HCT116 (cell line): ENCODE results near the gene WWP2. TPM values are rescaled to one million over a fixed set of nuclear protein-coding genes. Genes with fewer than 3 reads are reported as not detected.

Experiments used
- ATAC-seq: fragments of 200-7000 bp; cut with Tn5 transposase; 2 replicates; pipeline ENCODE4 v1.9.1; 2020; ENCODE audit warnings: mild to moderate bottlenecking, moderate library complexity
- BruUV-seq: library from RNA; stranded (reverse); fragments of 400-500 nt; replicated peaks from 2 replicates; lab custom pipeline; 2021; lab: Mats Ljungman, UMichigan
- CTCF ChIA-PET: fragments of 300-600 bp; sonication (Branson Sonifier 250); formaldehyde crosslinking; loops from one replicate; lab custom pipeline; 2021; ENCODE audit warnings: antibody characterized with exemption; lab: Charles Lee
- POLR2A ChIA-PET: fragments of 300-600, 350-600 bp; sonication (Branson Sonifier 250); formaldehyde crosslinking; loops from one replicate; lab custom pipeline; 2021; ENCODE audit warnings: antibody characterized with exemption; lab: Charles Lee
- RAD21 ChIA-PET, 2 experiments: fragments of 300-600 bp; sonication (Branson Sonifier 250); formaldehyde crosslinking; loops; one replicate each; lab custom pipeline; 2023; ENCODE audit warnings: low total read pairs in 2 of 2; ENCODE audit not compliant: uncharacterized antibody in 2 of 2, unreplicated experiment in 2 of 2, low non-redundant PET in 1 of 2; lab: Charles Lee
- DNase-seq: peaks from one replicate; pipeline ENCODE4 v3.0.0-alpha.2; 2010; ENCODE audit warnings: low read depth, low spot score
- H2AFZ ChIP-seq: fragments of 200-600 bp; shearing (Covaris generic), sonication (generic); 2 replicates; pipeline ENCODE4 v1.6.1; 2017; ENCODE audit warnings: low read depth, mixed run types, mixed read lengths, antibody characterized with exemption, low read length; ENCODE audit not compliant: poor library complexity, severe bottlenecking
- H3K27ac ChIP-seq: 2 replicates; pipeline ENCODE4 v1.5.1; 2012; ENCODE audit warnings: low read depth, low read length
- H3K27me3 ChIP-seq: fragments of 200-600 bp; sonication (generic); 2 replicates; pipeline ENCODE4 v1.6.1; 2016; ENCODE audit warnings: mixed run types, low read length, mixed read lengths; ENCODE audit not compliant: insufficient read depth
- H3K36me3 ChIP-seq, 2 experiments: fragments of 200-500 bp in 1 of 2; fragments of 200-600 bp in 1 of 2; sonication (Bioruptor generic) in 1 of 2; sonication (generic) in 1 of 2; 2 replicates each; pipeline versions ENCODE4 v1.5.1 to v1.6.1; 2014 to 2016; ENCODE audit warnings: low read length in 2 of 2, inconsistent platforms in 1 of 2, mixed read lengths in 1 of 2, mixed run types in 1 of 2; ENCODE audit not compliant: insufficient read depth in 2 of 2, control insufficient read depth in 1 of 2
- H3K4me1 ChIP-seq, 2 experiments: fragments of 200-600 bp in 1 of 2; sonication (generic) in 1 of 2; 2 replicates each; pipeline versions ENCODE4 v1.5.1 to v1.6.1; 2012 to 2017; ENCODE audit warnings: low read length in 2 of 2, inconsistent platforms in 1 of 2, mild to moderate bottlenecking in 1 of 2, mixed read lengths in 1 of 2, mixed run types in 1 of 2, moderate library complexity in 1 of 2; ENCODE audit not compliant: insufficient read depth in 2 of 2, control insufficient read depth in 1 of 2
- H3K4me2 ChIP-seq: fragments of 200-600 bp; sonication (generic); 2 replicates; pipeline ENCODE4 v1.6.1; 2017; ENCODE audit warnings: mixed run types, low read length, mixed read lengths
- H3K4me3 ChIP-seq, 2 experiments: fragments of 200-600 bp in 1 of 2; sonication (generic) in 1 of 2; replicated peaks in 1 of 2; 2 replicates each; pipeline ENCODE4 v1.5.1; 2011 to 2016; ENCODE audit warnings: low read length in 2 of 2, control low read depth in 1 of 2, low read depth in 1 of 2, mild to moderate bottlenecking in 1 of 2, mixed read lengths in 1 of 2, mixed run types in 1 of 2
- H3K79me2 ChIP-seq: fragments of 200-600 bp; sonication (generic); 2 replicates; pipeline ENCODE4 v1.6.1; 2017; ENCODE audit warnings: mild to moderate bottlenecking, mixed run types, low read length, moderate library complexity, mixed read lengths; ENCODE audit not compliant: insufficient read depth
- H3K9ac ChIP-seq: fragments of 200-600 bp; sonication (generic); 2 replicates; pipeline ENCODE4 v1.6.1; 2016; ENCODE audit warnings: low read length, mixed read lengths
- H3K9me2 ChIP-seq: fragments of 200-600 bp; sonication (generic), shearing (Covaris generic); 2 replicates; pipeline ENCODE4 v1.6.1; 2017; ENCODE audit warnings: mixed run types, mild to moderate bottlenecking, moderate library complexity; ENCODE audit not compliant: insufficient read depth
- H3K9me3 ChIP-seq, 2 experiments: fragments of 200-500 bp in 1 of 2; fragments of 200-600 bp in 1 of 2; sonication (Bioruptor generic) in 1 of 2; sonication (generic) in 1 of 2; 2 replicates each; pipeline ENCODE4 v1.6.1; 2014 to 2017; ENCODE audit warnings: low read length in 2 of 2, mixed read lengths in 2 of 2, inconsistent platforms in 1 of 2, low read depth in 1 of 2, mild to moderate bottlenecking in 1 of 2, mixed run types in 1 of 2, moderate library complexity in 1 of 2; ENCODE audit not compliant: control insufficient read depth in 1 of 2, insufficient read depth in 1 of 2
- H4K20me1 ChIP-seq: fragments of 200-600 bp; sonication (generic), shearing (Covaris generic); 2 replicates; pipeline ENCODE4 v1.6.1; 2017; ENCODE audit warnings: mixed run types, mild to moderate bottlenecking, moderate library complexity; ENCODE audit not compliant: insufficient read depth
- POLR2A ChIP-seq: IDR thresholded peaks from 2 replicates; pipeline ENCODE4 v1.7.0; 2011; ENCODE audit warnings: borderline replicate concordance; ENCODE audit not compliant: insufficient read depth, insufficient read length; ENCODE audit errors: extremely low read depth
- ZBTB33 ChIP-seq: IDR thresholded peaks from 2 replicates; pipeline ENCODE4 v1.6.1; 2011; ENCODE audit warnings: mild to moderate bottlenecking, low read length, moderate library complexity; ENCODE audit not compliant: insufficient replicate concordance; ENCODE audit errors: extremely low read depth
- ZFX ChIP-seq: fragments of 450-650 bp; IDR thresholded peaks from 2 replicates; pipeline ENCODE4 v1.6.1; 2017
- intact Hi-C: fragments of 100-400 bp; cut with micrococcal nuclease; formaldehyde crosslinking; loops from 2 replicates; pipeline ENCODE4 v1.10.0; 2022
- total RNA-seq: library from RNA; stranded (reverse); gene quantifications from one replicate; pipeline ENCODE4 v1.2.1, GENCODE V29; 2021; ENCODE audit not compliant: unreplicated experiment
- TF ChIP-seq, protein P1 (sequence below), 3 experiments: fragments of 200-600 bp in 1 of 3; sonication (generic) in 1 of 3; IDR thresholded peaks in 2 of 3; conservative IDR thresholded peaks in 1 of 3; 2 replicates each; pipeline ENCODE4 v1.5.1; 2012 to 2017; ENCODE audit warnings: low read depth in 2 of 3, low read length in 2 of 3, antibody characterized with exemption in 1 of 3, borderline replicate concordance in 1 of 3, control low read depth in 1 of 3, mild to moderate bottlenecking in 1 of 3, mixed read lengths in 1 of 3, mixed run types in 1 of 3, moderate library complexity in 1 of 3; ENCODE audit not compliant: insufficient read depth in 1 of 3

The WWP2 gene
- total RNA-seq, 1 experiment from 2014 or later, result 44.2 TPM

DNA sequence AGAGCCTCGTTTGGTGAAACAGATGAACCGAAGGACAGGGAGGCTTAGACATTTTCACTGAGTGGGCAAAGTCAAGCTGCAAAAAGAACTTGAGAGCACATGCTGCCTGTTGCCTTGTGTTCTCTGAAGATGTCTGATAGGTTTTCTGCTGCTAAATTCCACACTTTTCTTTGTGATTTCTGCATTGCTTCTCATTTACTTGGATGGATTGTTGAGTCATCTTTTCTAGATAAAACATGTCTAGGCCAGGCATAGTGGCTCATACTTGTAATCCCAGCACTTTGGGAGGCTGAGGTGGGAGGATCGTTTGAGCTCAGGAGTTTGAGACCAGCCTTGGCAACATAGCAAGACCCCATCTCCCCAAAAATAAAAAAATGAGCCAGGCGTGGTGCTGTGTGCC is 108.6 kb downstream of the WWP2 start:
- ChIA-PET POLR2A (no interaction called here), CTCF (no interaction called here)

DNA sequence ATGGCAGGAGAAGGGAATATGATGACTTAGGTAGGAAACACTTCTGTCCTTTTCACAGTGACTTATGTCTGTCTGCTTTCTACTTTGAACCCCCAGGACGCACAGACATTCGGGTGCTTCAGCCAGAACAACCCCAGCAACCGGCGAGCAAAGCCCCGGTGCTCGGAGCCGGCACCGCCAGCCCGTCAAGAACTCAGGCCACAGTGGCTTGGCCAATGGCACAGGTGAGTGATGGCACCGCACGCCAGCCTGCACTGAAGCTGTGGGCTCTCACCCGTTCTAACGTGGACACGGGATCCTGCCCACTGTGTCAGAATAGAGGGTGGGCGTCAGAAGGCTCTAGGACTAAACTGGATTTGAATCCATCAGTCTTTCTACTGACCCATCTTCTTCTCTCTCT is 109.6 kb downstream of the WWP2 start:
- Histone ChIP-seq H3K27me3 (no peaks in the 10 kb centered on the region), H3K79me2 (no peaks in the 10 kb centered on the region), H3K9me2 (no peaks in the 10 kb centered on the region), H3K36me3 (no peaks in the 10 kb centered on the region), H3K4me2 (no peak overlapping the region), H4K20me1 (no peaks in the 10 kb centered on the region), H3K4me3 (no peak overlapping the region), H3K9ac (no peak overlapping the region), H2AFZ (no peak overlapping the region), H3K9me3 (peaks cover 0 to 5% of the 10 kb centered on the region in 2 experiments; a peak in 1 of 4 replicates), H3K27ac (no peak overlapping the region), H3K4me1 (no peaks in the 10 kb centered on the region)
- CTCF ChIA-PET, result no interaction called here
- intact Hi-C loops, result no loop called here
- RAD21 ChIA-PET, result no interaction called here
- POLR2A ChIA-PET, result no interaction called here
- DNase-seq (no peak), ATAC-seq (no peak)
- TF ChIP-seq, protein P1, sequence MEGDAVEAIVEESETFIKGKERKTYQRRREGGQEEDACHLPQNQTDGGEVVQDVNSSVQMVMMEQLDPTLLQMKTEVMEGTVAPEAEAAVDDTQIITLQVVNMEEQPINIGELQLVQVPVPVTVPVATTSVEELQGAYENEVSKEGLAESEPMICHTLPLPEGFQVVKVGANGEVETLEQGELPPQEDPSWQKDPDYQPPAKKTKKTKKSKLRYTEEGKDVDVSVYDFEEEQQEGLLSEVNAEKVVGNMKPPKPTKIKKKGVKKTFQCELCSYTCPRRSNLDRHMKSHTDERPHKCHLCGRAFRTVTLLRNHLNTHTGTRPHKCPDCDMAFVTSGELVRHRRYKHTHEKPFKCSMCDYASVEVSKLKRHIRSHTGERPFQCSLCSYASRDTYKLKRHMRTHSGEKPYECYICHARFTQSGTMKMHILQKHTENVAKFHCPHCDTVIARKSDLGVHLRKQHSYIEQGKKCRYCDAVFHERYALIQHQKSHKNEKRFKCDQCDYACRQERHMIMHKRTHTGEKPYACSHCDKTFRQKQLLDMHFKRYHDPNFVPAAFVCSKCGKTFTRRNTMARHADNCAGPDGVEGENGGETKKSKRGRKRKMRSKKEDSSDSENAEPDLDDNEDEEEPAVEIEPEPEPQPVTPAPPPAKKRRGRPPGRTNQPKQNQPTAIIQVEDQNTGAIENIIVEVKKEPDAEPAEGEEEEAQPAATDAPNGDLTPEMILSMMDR (IDR thresholded peaks at IDR 0.05 in 2 of 3, conservative IDR thresholded peaks at IDR 0.05 in 1 of 3; ENCODE audit: borderline replicate concordance in 1 of 3, insufficient read depth in 1 of 3, low read depth in 2 of 3, low read length in 2 of 3), result no peak
- no TSS peak for BruUV-seq

More for the DNA sequence above, 108.6 kb downstream of the WWP2 start:
- TF ChIP-seq ZBTB33 (no peak), POLR2A (no peak), ZFX (no peak)
- Histone ChIP-seq H3K4me1 (peaks cover 0 to under 1% of the 10 kb centered on the region in 2 experiments; a peak in 1 of 4 replicates), H3K4me3 (no peak overlapping the region), H3K36me3 (no peaks in the 10 kb centered on the region), H3K27me3 (no peaks in the 10 kb centered on the region), H3K9me3 (no peaks in the 10 kb centered on the region), H3K79me2 (no peaks in the 10 kb centered on the region), H2AFZ (no peak overlapping the region), H3K9me2 (no peaks in the 10 kb centered on the region), H3K27ac (no peak overlapping the region), H3K4me2 (no peak overlapping the region), H4K20me1 (no peaks in the 10 kb centered on the region), H3K9ac (no peak overlapping the region)
- intact Hi-C loops, result no loop called here
- RAD21 ChIA-PET, result no interaction called here
- no peak for DNase-seq
- no TSS peak for BruUV-seq
- ATAC-seq, result no peak
